GM23338 (cell line): Measurements from ENCODE around the gene ATP8A2.

ENCODE experiments used
- CREB1 ChIP-seq: fragments of 250-450 bp; sonication (Bioruptor Pico); IDR thresholded peaks from 2 replicates; pipeline ENCODE4 v1.5.0; 2020; ENCODE audit warnings: low read depth, mild to moderate bottlenecking, moderate library complexity
- EZH2 ChIP-seq: fragments of 200-600 bp; sonication (generic); IDR thresholded peaks from one replicate; pipeline ENCODE4 v1.8.0; 2017; ENCODE audit warnings: antibody characterized with exemption, mild to moderate bottlenecking, low read depth; ENCODE audit not compliant: unreplicated experiment
- EZH2phosphoT487 ChIP-seq: fragments of 200-600 bp; sonication (generic); IDR thresholded peaks from one replicate; pipeline ENCODE4 v1.8.1; 2018; ENCODE audit warnings: antibody characterized with exemption; ENCODE audit not compliant: unreplicated experiment
- JUNB ChIP-seq: IDR thresholded peaks from one replicate; pipeline ENCODE4 v1.6.1; 2016; ENCODE audit warnings: antibody characterized with exemption; ENCODE audit not compliant: unreplicated experiment
- NANOG ChIP-seq: IDR thresholded peaks from 2 replicates; pipeline ENCODE4 v1.6.1; 2016; ENCODE audit warnings: antibody characterized with exemption, borderline replicate concordance
- POLR2AphosphoS5 ChIP-seq: IDR thresholded peaks from 2 replicates; pipeline ENCODE4 v1.6.1; 2016; ENCODE audit warnings: antibody characterized with exemption, low read depth
- REST ChIP-seq: IDR thresholded peaks from one replicate; pipeline ENCODE4 v1.6.1; 2018; ENCODE audit warnings: antibody characterized with exemption; ENCODE audit not compliant: unreplicated experiment
- ZNF114 ChIP-seq: fragments of 250-450 bp; sonication (Bioruptor Pico); IDR thresholded peaks from 2 replicates; pipeline ENCODE4 v1.5.0; 2020; ENCODE audit warnings: mild to moderate bottlenecking, moderate library complexity
- ZNF331 ChIP-seq: fragments of 250-450 bp; sonication (Bioruptor Pico); IDR thresholded peaks from 2 replicates; pipeline ENCODE4 v1.5.0; 2020; ENCODE audit warnings: low read depth, mild to moderate bottlenecking, moderate library complexity
- TF ChIP-seq, protein P1 (sequence below), 2 experiments: fragments of 200-600 bp in 1 of 2; sonication (generic) in 1 of 2; conservative IDR thresholded peaks; 2 replicates each; pipeline versions ENCODE4 v1.5.1 to v1.6.1; 2016 to 2017; ENCODE audit warnings: antibody characterized with exemption in 2 of 2, low read depth in 2 of 2, mild to moderate bottlenecking in 2 of 2, moderate library complexity in 1 of 2
- TF ChIP-seq, protein P2 (sequence below): IDR thresholded peaks from 2 replicates; pipeline ENCODE4 v1.6.1; 2016; ENCODE audit warnings: antibody characterized with exemption

DNA sequence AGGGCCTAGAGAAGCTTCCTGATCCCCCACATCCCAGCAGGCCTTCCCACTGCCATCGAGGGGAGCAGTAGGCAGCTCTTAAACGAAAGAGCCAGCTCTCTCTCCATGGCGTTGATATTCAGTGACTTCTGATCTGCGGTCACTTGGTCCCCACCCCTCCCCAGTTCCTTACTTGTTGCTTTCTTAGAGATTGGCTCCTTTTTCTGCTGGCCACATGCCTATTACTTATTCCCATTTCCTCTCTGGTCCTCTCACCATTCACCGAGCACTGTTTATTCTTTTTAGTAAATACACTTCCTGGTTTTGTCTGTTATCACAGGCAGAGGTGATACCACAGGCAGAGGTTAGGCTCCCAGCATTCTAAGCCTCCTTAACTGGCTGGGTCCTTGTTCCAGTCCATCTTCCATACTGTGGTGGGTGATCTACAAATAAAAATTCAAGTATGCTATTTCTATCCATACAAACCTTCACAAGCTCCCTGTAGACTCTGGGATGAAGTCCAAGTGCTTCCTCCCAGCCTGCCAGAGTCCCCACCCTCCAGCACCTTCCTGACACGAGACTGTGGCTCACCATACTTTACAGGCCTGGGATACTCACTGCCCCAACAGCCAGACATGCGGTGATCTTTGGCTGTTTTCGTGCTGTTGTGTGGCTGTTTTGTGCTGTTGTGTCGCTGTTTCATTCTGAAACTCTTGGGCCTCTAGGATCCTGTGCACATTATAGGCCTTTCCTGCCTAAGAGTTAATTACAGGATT is 315.9 kb downstream of the ATP8A2 start:
- TF ChIP-seq EZH2 (no peak), EZH2phosphoT487 (no peak), CREB1 (CRISPR knock-in tag) (no peak), JUNB (no peak), ZNF331 (CRISPR knock-in tag) (no peak), POLR2AphosphoS5 (no peak), REST (no peak), ZNF114 (CRISPR knock-in tag) (no peak), NANOG (no peak)
- TF ChIP-seq, protein P1, sequence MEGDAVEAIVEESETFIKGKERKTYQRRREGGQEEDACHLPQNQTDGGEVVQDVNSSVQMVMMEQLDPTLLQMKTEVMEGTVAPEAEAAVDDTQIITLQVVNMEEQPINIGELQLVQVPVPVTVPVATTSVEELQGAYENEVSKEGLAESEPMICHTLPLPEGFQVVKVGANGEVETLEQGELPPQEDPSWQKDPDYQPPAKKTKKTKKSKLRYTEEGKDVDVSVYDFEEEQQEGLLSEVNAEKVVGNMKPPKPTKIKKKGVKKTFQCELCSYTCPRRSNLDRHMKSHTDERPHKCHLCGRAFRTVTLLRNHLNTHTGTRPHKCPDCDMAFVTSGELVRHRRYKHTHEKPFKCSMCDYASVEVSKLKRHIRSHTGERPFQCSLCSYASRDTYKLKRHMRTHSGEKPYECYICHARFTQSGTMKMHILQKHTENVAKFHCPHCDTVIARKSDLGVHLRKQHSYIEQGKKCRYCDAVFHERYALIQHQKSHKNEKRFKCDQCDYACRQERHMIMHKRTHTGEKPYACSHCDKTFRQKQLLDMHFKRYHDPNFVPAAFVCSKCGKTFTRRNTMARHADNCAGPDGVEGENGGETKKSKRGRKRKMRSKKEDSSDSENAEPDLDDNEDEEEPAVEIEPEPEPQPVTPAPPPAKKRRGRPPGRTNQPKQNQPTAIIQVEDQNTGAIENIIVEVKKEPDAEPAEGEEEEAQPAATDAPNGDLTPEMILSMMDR (conservative IDR thresholded peaks at IDR 0.05; ENCODE audit: low read depth in 2 of 2): no peak
- TF ChIP-seq, protein P2, sequence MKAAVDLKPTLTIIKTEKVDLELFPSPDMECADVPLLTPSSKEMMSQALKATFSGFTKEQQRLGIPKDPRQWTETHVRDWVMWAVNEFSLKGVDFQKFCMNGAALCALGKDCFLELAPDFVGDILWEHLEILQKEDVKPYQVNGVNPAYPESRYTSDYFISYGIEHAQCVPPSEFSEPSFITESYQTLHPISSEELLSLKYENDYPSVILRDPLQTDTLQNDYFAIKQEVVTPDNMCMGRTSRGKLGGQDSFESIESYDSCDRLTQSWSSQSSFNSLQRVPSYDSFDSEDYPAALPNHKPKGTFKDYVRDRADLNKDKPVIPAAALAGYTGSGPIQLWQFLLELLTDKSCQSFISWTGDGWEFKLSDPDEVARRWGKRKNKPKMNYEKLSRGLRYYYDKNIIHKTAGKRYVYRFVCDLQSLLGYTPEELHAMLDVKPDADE: no peak
